Mesenchymal stem cell (in vitro differentiated cells and primary cell): ENCODE measurements around the gene PTPRN2.

ENCODE experiments used
- DNase-seq: peaks from one replicate; pipeline ENCODE4 v3.0.0-alpha.2; 2013
- H2AFZ ChIP-seq: one replicate; pipeline ENCODE4 v1.6.1; 2013; ENCODE audit warnings: low read depth, mild to moderate bottlenecking, control low read depth, inconsistent platforms, low read length, moderate library complexity
- H2AK5ac ChIP-seq: 2 replicates; pipeline ENCODE4 v1.6.1; 2013; ENCODE audit warnings: low read length, moderate library complexity, mild to moderate bottlenecking, inconsistent platforms; ENCODE audit not compliant: severe bottlenecking
- H2BK120ac ChIP-seq: one replicate; pipeline ENCODE4 v1.6.1; 2013; ENCODE audit warnings: low read depth, mild to moderate bottlenecking, inconsistent platforms, low read length, moderate library complexity
- H2BK12ac ChIP-seq, 2 experiments: one replicate each; pipeline ENCODE4 v1.6.1; 2013; ENCODE audit warnings: inconsistent platforms in 2 of 2, low read length in 2 of 2, mild to moderate bottlenecking in 2 of 2, moderate library complexity in 2 of 2, control low read depth in 1 of 2
- H2BK15ac ChIP-seq: one replicate; pipeline ENCODE4 v1.6.1; 2013; ENCODE audit warnings: mild to moderate bottlenecking, low read depth, inconsistent platforms; ENCODE audit not compliant: poor library complexity, severe bottlenecking
- H2BK5ac ChIP-seq: 2 replicates; pipeline ENCODE4 v1.6.1; 2013; ENCODE audit warnings: low read depth, mild to moderate bottlenecking, low read length, control low read depth, inconsistent platforms; ENCODE audit not compliant: poor library complexity, severe bottlenecking
- H3K14ac ChIP-seq, 2 experiments: one replicate each; pipeline ENCODE4 v1.6.1; 2013; ENCODE audit warnings: inconsistent platforms in 2 of 2, low read length in 2 of 2, control low read depth in 1 of 2, mild to moderate bottlenecking in 1 of 2, moderate library complexity in 1 of 2
- H3K18ac ChIP-seq, 2 experiments: one replicate each; pipeline ENCODE4 v1.6.1; 2013; ENCODE audit warnings: inconsistent platforms in 2 of 2, low read length in 2 of 2, control low read depth in 1 of 2, low read depth in 1 of 2, mild to moderate bottlenecking in 1 of 2
- H3K23ac ChIP-seq, 2 experiments: one replicate each; pipeline ENCODE4 v1.6.1; 2013; ENCODE audit warnings: inconsistent platforms in 2 of 2, low read length in 2 of 2, mild to moderate bottlenecking in 2 of 2, moderate library complexity in 2 of 2, control low read depth in 1 of 2
- H3K27ac ChIP-seq: 2 replicates; pipeline ENCODE4 v1.5.1; 2013; ENCODE audit warnings: mild to moderate bottlenecking, moderate library complexity, low read length, control low read depth, inconsistent platforms; ENCODE audit not compliant: poor library complexity, severe bottlenecking
- H3K27me3 ChIP-seq, 2 experiments: 2 replicates each; pipeline versions ENCODE4 v1.6.1 to v1.7.0; 2013; ENCODE audit warnings: low read length in 2 of 2, mild to moderate bottlenecking in 2 of 2, moderate library complexity in 2 of 2, control low read depth in 1 of 2, inconsistent platforms in 1 of 2; ENCODE audit not compliant: control insufficient read depth in 1 of 2, insufficient read depth in 1 of 2
- H3K36me3 ChIP-seq, 2 experiments: 2 replicates each; pipeline versions ENCODE4 v1.6.1 to v1.7.0; 2013; ENCODE audit warnings: low read length in 2 of 2, control low read depth in 1 of 2, inconsistent platforms in 1 of 2, low read depth in 1 of 2, mild to moderate bottlenecking in 1 of 2; ENCODE audit not compliant: insufficient read depth in 2 of 2, control insufficient read depth in 1 of 2
- H3K4ac ChIP-seq, 2 experiments: one replicate each; pipeline ENCODE4 v1.6.1; 2013; ENCODE audit warnings: inconsistent platforms in 2 of 2, low read length in 2 of 2, mild to moderate bottlenecking in 2 of 2, moderate library complexity in 2 of 2, control low read depth in 1 of 2, low read depth in 1 of 2
- H3K4me1 ChIP-seq: 2 replicates; pipeline ENCODE4 v1.6.1; 2013; ENCODE audit warnings: low read depth, low read length, control low read depth; ENCODE audit not compliant: control insufficient read depth, insufficient read depth
- H3K4me2 ChIP-seq: 2 replicates; pipeline ENCODE4 v1.6.1; 2013; ENCODE audit warnings: low read length, mild to moderate bottlenecking, inconsistent platforms; ENCODE audit not compliant: poor library complexity, severe bottlenecking
- H3K4me3 ChIP-seq, 2 experiments: 2 replicates each; pipeline versions ENCODE4 v1.5.1 to v1.7.0; 2013; ENCODE audit warnings: low read length in 2 of 2, mild to moderate bottlenecking in 2 of 2, control low read depth in 1 of 2, low read depth in 1 of 2; ENCODE audit not compliant: insufficient read depth in 1 of 2
- H3K79me1 ChIP-seq: replicated peaks from 2 replicates; pipeline ENCODE4 v1.6.1; 2013; ENCODE audit warnings: mild to moderate bottlenecking, control low read depth, low read length, inconsistent platforms; ENCODE audit not compliant: poor library complexity, severe bottlenecking
- H3K9ac ChIP-seq: 2 replicates; pipeline ENCODE4 v1.7.0; 2013; ENCODE audit warnings: mild to moderate bottlenecking, low read length, moderate library complexity
- H3K9me3 ChIP-seq: 2 replicates; pipeline ENCODE4 v1.7.0; 2013; ENCODE audit warnings: mild to moderate bottlenecking, low read length; ENCODE audit not compliant: control insufficient read depth
- H4K8ac ChIP-seq: one replicate; pipeline ENCODE4 v1.6.1; 2013; ENCODE audit warnings: inconsistent platforms, mild to moderate bottlenecking, low read length, moderate library complexity
- H4K91ac ChIP-seq: one replicate; pipeline ENCODE4 v1.6.1; 2013; ENCODE audit warnings: mild to moderate bottlenecking, low read length, inconsistent platforms
- WGBS: methylation state at CpG from one replicate; pipeline ENCODE4 v1.1.7; 2013; ENCODE audit warnings: mixed read lengths; 5-methylcytosine and 5-hydroxymethylcytosine counted together

The PTPRN2 gene

GRCh38 chr7:158244430-158244829 lies 343.2 kb downstream of the PTPRN2 start:
- H3K9me3 ChIP-seq: peaks cover 21% of the 10 kb centered on the region
- no peak for DNase-seq
- H2BK120ac ChIP-seq: no peak overlapping the region
- no peaks in the 10 kb centered on the region for H3K4me1 ChIP-seq
- H3K27ac ChIP-seq: no peak overlapping the region
- H4K91ac ChIP-seq: no peak overlapping the region
- H2AFZ ChIP-seq: no peak overlapping the region
- no peak overlapping the region for H3K4me3 ChIP-seq
- H2BK15ac ChIP-seq: no peak overlapping the region
- no peak overlapping the region for H3K14ac ChIP-seq
- no peaks in the 10 kb centered on the region for H3K36me3 ChIP-seq
- no peak overlapping the region for H2BK12ac ChIP-seq
- H3K4ac ChIP-seq: no peak overlapping the region
- no peak overlapping the region for H3K4me2 ChIP-seq
- no peak overlapping the region for H3K18ac ChIP-seq
- 84% methylated on average over 4 of the region's 4 CpGs for WGBS
- no peak overlapping the region for H2BK5ac ChIP-seq
- no peak overlapping the region for H3K9ac ChIP-seq
- no peak overlapping the region for H4K8ac ChIP-seq
- H3K79me1 ChIP-seq: no peaks in the 10 kb centered on the region
- H3K23ac ChIP-seq: no peak overlapping the region
- H2AK5ac ChIP-seq: no peak overlapping the region
- no peaks in the 10 kb centered on the region for H3K27me3 ChIP-seq

GRCh38 chr7:158241919-158242318 lies 345.7 kb downstream of the PTPRN2 start:
- Histone ChIP-seq H2BK5ac (no peak overlapping the region), H3K4me3 (no peak overlapping the region), H3K4me2 (no peak overlapping the region), H3K23ac (no peak overlapping the region), H3K27ac (no peak overlapping the region), H2BK15ac (no peak overlapping the region), H2AK5ac (no peak overlapping the region), H3K18ac (no peak overlapping the region), H2BK120ac (no peak overlapping the region), H2AFZ (no peak overlapping the region), H2BK12ac (no peak overlapping the region), H3K36me3 (no peaks in the 10 kb centered on the region), H3K27me3 (no peaks in the 10 kb centered on the region), H3K79me1 (no peaks in the 10 kb centered on the region), H3K4me1 (no peaks in the 10 kb centered on the region), H3K9me3 (peaks cover 21% of the 10 kb centered on the region), H4K8ac (no peak overlapping the region), H3K4ac (no peak overlapping the region), H3K9ac (no peak overlapping the region), H4K91ac (no peak overlapping the region), H3K14ac (no peak overlapping the region)
- 61% methylated on average over 7 of the region's 7 CpGs for WGBS
- no peak for DNase-seq

DNA sequence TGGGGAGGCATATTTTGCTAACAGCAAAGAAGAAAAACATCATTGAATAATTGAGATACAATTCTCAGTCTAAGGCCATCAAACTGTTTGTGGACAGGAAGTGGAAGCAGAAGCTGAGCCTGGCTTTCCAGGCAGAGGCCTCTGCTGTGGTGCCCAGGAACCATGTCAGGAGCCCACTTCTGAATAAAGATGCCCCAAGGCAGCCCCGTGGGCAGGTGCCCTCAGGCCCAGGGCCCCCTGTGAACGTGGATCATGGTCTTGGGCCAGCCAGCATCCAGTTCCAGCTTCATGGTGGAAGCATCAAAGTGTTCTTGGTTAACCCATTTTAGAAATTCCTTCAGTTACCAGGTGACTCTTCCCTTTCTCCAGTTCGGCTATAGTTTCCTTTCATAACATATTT lies 346.8 kb downstream of the PTPRN2 start:
- no peak overlapping the region for H3K14ac ChIP-seq

DNA sequence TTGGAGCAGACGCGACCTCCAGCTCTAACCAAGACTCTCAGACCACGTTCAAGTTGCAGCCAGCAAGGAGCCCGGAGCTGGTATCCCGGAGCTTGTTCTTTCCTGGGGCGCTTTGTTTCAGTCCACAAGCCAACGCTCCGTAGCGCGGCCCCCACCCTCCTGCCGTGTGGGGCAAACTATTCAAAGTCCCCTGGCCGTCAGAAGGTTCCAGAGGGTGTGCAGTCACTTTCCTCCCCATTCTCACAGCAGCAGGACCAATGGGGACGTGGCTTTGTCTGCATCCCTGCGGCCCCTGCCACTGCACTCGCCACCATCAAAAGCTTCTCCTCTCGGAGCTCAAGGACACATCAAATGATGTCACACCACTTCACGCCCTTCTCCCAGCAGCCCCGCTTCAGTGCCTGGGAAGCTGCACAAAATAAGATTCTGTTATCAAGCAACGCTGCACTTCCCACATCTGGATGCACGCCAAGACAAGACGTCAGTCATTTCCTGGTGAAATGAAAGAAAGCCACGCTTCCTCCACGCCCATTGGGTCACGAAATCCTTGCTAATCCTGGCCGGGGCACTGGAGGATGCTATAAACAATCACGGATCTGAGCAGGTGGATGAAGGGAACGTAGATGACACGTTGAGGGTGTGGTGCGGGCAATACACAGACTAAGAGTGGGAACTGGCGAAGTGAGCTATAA lies 348.2 kb downstream of the PTPRN2 start:
- 79% methylated on average over 30 of the region's 30 CpGs for WGBS
- no peak overlapping the region for H3K14ac ChIP-seq
- H3K23ac ChIP-seq: no peak overlapping the region
- no peak overlapping the region for H4K91ac ChIP-seq
- H3K79me1 ChIP-seq: no peaks in the 10 kb centered on the region
- DNase-seq: no peak
- H3K4me1 ChIP-seq: no peaks in the 10 kb centered on the region
- H2BK5ac ChIP-seq: no peak overlapping the region
- no peak overlapping the region for H3K9ac ChIP-seq
- no peak overlapping the region for H2AK5ac ChIP-seq
- H2BK12ac ChIP-seq: no peak overlapping the region
- H3K4me3 ChIP-seq: no peak overlapping the region
- H4K8ac ChIP-seq: no peak overlapping the region
- H3K18ac ChIP-seq: no peak overlapping the region
- no peak overlapping the region for H3K4ac ChIP-seq
- no peak overlapping the region for H2BK120ac ChIP-seq
- no peak overlapping the region for H3K4me2 ChIP-seq
- no peak overlapping the region for H2BK15ac ChIP-seq
- peaks cover 12% of the 10 kb centered on the region for H3K9me3 ChIP-seq
- H3K27ac ChIP-seq: no peak overlapping the region
- no peaks in the 10 kb centered on the region for H3K27me3 ChIP-seq
- no peak overlapping the region for H2AFZ ChIP-seq
- no peaks in the 10 kb centered on the region for H3K36me3 ChIP-seq

More for the DNA sequence above, 346.8 kb downstream of the PTPRN2 start:
- no peak overlapping the region for H2AFZ ChIP-seq
- no peak overlapping the region for H3K23ac ChIP-seq
- H3K9ac ChIP-seq: no peak overlapping the region
- H3K27ac ChIP-seq: no peak overlapping the region
- H3K79me1 ChIP-seq: no peaks in the 10 kb centered on the region
- no peak overlapping the region for H2BK15ac ChIP-seq
- H4K91ac ChIP-seq: no peak overlapping the region
- H2BK5ac ChIP-seq: no peak overlapping the region
- no peak overlapping the region for H3K4me3 ChIP-seq
- H3K27me3 ChIP-seq: no peaks in the 10 kb centered on the region
- H4K8ac ChIP-seq: no peak overlapping the region
- H3K18ac ChIP-seq: no peak overlapping the region
- H3K4me1 ChIP-seq: no peaks in the 10 kb centered on the region
- H3K36me3 ChIP-seq: no peaks in the 10 kb centered on the region
- no peak overlapping the region for H2BK120ac ChIP-seq
- H2AK5ac ChIP-seq: no peak overlapping the region
- no peak overlapping the region for H3K4me2 ChIP-seq
- H3K9me3 ChIP-seq: peaks cover 16% of the 10 kb centered on the region
- no peak overlapping the region for H2BK12ac ChIP-seq
- DNase-seq: no peak
- WGBS: 66% methylated on average over 3 of the region's 3 CpGs
- no peak overlapping the region for H3K4ac ChIP-seq
